PFSK-1 (cell line): ENCODE data around the gene ADAMTSL1.

Experiments used
- FOXP2 ChIP-seq: optimal IDR thresholded peaks from 2 replicates; pipeline ENCODE3; 2011; ENCODE audit warnings: borderline replicate concordance, control low read depth, inconsistent platforms; ENCODE audit not compliant: insufficient read depth; ENCODE audit errors: extremely low read length, extremely low read depth
- POLR2AphosphoS5 ChIP-seq: IDR thresholded peaks from 2 replicates; pipeline ENCODE4 v1.6.1; 2012; ENCODE audit warnings: low read depth, mild to moderate bottlenecking, control low read depth, low read length, moderate library complexity
- REST ChIP-seq, 2 experiments: IDR thresholded peaks; 2 replicates each; pipeline versions ENCODE4 v1.6.1 to v1.8.0; 2011 to 2012; ENCODE audit warnings: low read depth in 2 of 2, low read length in 2 of 2, control low read depth in 1 of 2, inconsistent platforms in 1 of 2, mild to moderate bottlenecking in 1 of 2, moderate library complexity in 1 of 2; ENCODE audit not compliant: insufficient read depth in 1 of 2
- SIN3A ChIP-seq: IDR thresholded peaks from 2 replicates; pipeline ENCODE4 v1.6.1; 2012; ENCODE audit warnings: mild to moderate bottlenecking, low read length, moderate library complexity, borderline replicate concordance; ENCODE audit not compliant: insufficient read depth
- TAF1 ChIP-seq: IDR thresholded peaks from 2 replicates; pipeline ENCODE4 v1.6.1; 2012; ENCODE audit warnings: low read length, control low read depth, borderline replicate concordance; ENCODE audit not compliant: insufficient read depth

ADAMTSL1 gene

DNA sequence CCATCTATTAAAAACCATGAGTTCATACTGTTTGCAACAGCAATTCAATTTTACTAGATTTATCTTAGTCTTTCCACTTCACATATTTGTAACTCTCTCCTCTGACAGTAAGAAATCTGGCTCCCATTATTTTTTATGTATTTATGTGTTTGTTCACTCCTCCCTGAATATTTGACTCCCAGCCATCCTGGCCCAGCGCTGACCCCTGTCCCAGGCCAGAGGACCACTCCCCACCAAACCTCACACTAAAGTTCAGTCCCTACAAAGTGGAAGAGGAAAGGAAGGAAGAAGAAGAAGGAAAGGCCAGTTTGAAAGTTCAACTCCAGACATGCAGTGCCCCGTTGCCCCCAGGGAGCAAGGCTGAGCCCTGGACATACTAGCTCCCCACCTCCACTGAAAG lies 271.8 kb downstream of the ADAMTSL1 start:
- TF ChIP-seq TAF1 (no peak), FOXP2 (no peak), POLR2AphosphoS5 (no peak), REST (IDR thresholded peaks at IDR 0.05; ENCODE audit: insufficient read depth in 1 of 2, low read depth in 2 of 2, low read length in 2 of 2) (no peak), SIN3A (no peak)

DNA sequence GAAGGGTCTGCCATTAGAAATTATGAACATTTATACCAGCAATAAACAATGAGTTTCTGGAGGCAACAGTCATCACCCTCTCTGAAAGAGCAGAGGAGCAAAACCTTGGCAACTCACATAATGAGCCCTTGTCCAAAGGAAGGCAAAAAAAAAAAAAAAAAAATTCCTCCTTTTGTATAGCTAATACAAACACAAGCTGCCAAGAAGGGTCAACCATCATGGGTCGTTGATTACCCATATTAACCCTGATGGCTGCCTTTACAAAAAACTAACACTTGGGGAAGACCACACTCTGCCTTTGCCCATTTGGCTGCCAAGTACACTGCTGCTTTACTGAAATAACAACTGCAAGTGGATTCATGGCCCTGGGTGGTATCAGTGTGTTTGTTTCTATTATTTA lies 272.7 kb downstream of the ADAMTSL1 start:
- TF ChIP-seq POLR2AphosphoS5 (no peak), FOXP2 (no peak), SIN3A (no peak), TAF1 (no peak), REST (IDR thresholded peaks at IDR 0.05; ENCODE audit: insufficient read depth in 1 of 2, low read depth in 2 of 2, low read length in 2 of 2) (no peak)

DNA sequence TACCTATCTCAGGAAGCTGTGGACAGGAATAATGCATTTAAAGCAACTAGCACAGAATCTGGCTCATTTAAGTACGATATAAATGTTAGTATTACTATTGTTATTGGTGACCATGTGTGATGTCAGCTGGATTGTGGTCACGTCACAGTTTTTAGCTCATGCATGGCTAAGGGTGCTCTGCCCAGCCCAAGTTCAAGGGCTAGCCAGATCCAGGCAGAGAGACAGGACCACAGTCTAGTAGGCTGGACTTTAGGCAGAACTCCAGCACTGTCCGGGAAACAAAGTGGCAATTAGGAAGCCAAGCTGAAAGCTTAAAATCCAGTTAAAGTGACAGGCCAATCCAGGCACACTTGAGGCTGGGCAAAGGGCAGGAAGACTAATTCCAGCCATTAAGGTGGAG lies 273.6 kb downstream of the ADAMTSL1 start:
- TF ChIP-seq TAF1, result no peak
- no peak for TF ChIP-seq REST (IDR thresholded peaks at IDR 0.05; ENCODE audit: insufficient read depth in 1 of 2, low read depth in 2 of 2, low read length in 2 of 2)
- no peak for TF ChIP-seq FOXP2
- TF ChIP-seq SIN3A, result no peak
- no peak for TF ChIP-seq POLR2AphosphoS5

DNA sequence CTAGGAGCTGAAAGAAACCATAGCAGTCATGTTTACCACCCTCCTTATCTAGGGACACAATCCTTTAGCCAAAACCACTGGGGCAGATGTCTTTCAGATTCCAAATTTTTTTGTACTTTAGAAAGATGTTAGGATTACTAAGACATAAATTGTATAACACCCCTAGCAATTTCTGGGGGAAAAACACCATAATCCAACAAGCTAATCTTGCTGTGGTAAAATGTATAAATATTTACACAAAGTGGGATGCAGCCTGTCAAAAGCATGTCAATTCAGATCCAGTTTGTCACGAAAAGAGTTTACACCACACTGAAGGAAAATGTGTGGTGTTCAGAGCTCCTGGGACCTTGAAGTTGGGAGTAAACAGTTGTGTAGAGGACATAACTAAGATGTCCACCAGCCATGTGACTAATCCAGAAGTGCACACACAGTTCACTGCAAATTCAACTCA lies 274.3 kb downstream of the ADAMTSL1 start:
- TF ChIP-seq SIN3A (no peak), POLR2AphosphoS5 (no peak), TAF1 (no peak), FOXP2 (no peak), REST (IDR thresholded peaks at IDR 0.05; ENCODE audit: insufficient read depth in 1 of 2, low read depth in 2 of 2, low read length in 2 of 2) (no peak)

- TF ChIP-seq FOXP2 (no peak), POLR2AphosphoS5 (no peak), REST (IDR thresholded peaks at IDR 0.05; ENCODE audit: insufficient read depth in 1 of 2, low read depth in 2 of 2, low read length in 2 of 2) (no peak), TAF1 (no peak), SIN3A (no peak)
Measured at GRCh38 chr9:18749711-18750110, 275.8 kb downstream of the ADAMTSL1 start.
